SKM-1 (cell line): ENCODE data around the gene CNIH3.
"Not testable (repeated sequence)": the region's sequence is repeated elsewhere in the genome, so short reads cannot be mapped to it uniquely, and the experiment has no call there.

Experiments
- DNase-seq: peaks from one replicate; lab custom pipeline; 2025; ENCODE audit not compliant: unreplicated experiment; lab: John Stamatoyannopoulos, UW

The CNIH3 gene

DNA sequence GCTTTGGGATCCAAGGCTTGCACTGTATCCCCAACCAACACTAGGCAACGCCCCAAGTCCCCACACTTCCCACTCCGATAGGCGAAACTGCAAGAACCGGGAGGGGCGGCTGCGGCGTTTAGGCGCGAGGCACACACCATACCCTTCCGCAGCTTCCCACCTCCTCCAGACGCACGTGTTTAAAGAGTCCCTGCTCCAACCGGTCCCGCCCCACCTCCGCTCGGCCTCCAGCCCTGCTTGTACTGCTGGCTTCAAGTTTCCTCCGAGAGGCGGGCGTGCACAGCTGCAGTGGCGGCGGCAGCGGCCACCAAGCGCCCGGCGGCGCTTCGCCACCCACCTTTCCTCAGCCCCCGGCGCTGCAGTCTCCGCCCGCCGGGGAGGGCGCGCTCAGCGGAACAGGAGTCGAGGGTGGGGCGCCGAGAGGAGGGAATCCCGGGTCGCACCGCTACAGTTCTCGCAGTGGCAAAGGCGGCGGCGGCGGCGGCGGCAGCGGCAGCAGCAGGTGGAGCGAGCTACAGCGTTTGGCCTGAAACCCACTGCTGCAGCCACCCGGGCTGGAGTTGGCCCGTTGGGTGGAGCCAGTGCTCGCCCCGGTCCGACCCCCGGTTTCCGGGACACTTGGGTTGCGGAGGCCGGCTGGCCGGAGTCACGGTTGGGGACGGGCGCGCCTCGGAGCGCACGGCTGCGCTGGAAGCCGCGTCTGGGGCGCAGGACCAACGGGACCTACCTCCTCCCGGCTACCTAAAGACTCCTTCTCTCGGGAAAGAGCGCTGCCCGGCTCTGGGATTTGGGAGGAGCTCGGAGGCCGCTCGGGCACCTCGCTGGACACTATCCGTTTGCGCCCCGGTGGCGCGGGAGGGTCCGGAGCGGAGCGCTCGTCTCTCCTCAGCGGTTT is at the start of gene CNIH3:
Gene CNIH3, plus strand, starts transcription at position 457 of the 895 bp plus-strand sequence. CDS start 858 bp downstream, outside the sequence.
- no peak for DNase-seq

- DNase-seq, result not testable (repeated sequence)
Measured at GRCh38 chr1:224566492-224566891, 49.6 kb upstream of the CNIH3 start.

DNA sequence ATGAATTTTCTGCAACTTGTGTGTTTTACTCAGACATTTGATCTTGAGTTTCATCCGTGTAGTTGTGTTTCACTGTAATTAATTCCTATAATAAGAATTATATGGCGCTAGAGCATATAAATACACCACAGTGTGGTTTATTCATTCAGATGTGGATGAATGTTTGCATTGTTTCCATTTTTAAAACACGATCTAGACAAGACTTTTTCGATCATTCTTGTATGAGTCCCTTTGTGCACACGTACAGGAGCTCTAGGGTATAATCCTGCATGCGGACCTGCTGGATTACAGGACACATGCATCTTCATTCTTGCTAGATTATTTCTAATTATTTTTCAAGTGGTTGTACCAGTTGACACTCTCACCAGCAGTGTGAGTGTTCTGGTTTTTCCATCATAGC is 46.8 kb upstream of the CNIH3 start:
- no peak for DNase-seq

GRCh38 chr1:224571975-224572374 is 44.1 kb upstream of the CNIH3 start:
- not testable (repeated sequence) for DNase-seq

GRCh38 chr1:224579526-224579925 is 36.6 kb upstream of the CNIH3 start:
- no peak for DNase-seq

GRCh38 chr1:224580006-224580405 is 36.1 kb upstream of the CNIH3 start:
- DNase-seq, result no peak

DNA sequence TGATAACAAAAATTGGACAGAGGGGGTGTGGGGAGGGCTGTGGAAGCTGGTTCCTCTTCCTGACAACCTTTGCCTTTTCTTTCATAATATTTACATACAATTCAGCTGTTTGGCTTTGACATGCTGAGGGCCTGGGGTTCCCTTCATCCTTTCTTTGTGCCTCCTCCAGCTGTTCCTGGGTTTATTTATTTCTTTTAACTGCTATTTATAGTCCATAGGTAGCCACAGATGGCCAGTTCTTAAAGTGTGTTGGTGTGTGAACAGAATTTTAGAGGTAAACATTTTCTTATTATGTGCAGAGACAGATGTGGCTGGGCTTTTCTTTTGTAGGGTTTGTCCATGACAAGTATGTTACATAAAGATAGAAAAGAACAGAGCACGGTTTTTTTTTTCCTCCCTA is 34.1 kb upstream of the CNIH3 start:
- no peak for DNase-seq

GRCh38 chr1:224583774-224584173 is 32.3 kb upstream of the CNIH3 start:
- no peak for DNase-seq

DNA sequence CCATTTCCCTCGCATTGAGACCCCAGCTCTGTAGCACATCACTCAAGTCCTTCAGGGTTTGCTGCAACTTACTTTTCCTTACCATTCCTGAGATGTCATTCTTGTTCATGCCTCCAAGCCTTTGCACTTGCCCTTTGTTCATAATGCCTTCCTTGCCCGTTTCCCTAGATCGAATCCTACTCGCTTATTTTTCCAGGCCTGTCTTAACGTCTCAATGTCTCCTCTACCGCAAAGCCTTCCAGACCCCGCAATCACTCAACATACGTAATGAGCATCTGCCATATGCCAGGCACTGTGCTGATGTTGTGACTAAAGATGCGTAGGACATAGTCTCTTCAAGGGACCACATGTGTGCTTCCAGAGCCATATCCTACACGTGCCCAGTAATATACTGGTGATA is 31.1 kb upstream of the CNIH3 start:
- no peak for DNase-seq

- no peak for DNase-seq
Measured at GRCh38 chr1:224587051-224587450, 29.1 kb upstream of the CNIH3 start.

DNA sequence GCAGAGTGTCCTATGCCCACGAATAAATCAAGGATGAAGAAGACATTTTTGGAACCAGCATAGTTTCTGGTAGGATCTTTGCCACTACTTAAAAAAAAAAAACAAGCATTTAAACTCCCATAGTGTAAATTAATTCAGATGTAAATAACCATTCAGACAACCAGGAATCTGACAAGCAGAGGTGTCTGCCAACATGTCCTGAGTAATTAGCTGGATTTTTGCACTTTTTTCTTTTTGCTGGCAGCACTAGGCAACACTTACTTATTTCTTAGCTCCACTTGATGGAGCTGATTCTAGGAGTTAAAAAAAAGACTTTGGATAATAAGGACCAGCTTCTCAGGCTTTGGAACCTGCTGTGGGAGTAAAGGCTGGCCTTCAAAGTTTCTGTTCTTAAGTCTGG is 27.6 kb upstream of the CNIH3 start:
- DNase-seq, result no peak

- no peak for DNase-seq
Measured at GRCh38 chr1:224589006-224589405, 27.1 kb upstream of the CNIH3 start.

GRCh38 chr1:224591326-224591725 is 24.8 kb upstream of the CNIH3 start:
- no peak for DNase-seq

DNA sequence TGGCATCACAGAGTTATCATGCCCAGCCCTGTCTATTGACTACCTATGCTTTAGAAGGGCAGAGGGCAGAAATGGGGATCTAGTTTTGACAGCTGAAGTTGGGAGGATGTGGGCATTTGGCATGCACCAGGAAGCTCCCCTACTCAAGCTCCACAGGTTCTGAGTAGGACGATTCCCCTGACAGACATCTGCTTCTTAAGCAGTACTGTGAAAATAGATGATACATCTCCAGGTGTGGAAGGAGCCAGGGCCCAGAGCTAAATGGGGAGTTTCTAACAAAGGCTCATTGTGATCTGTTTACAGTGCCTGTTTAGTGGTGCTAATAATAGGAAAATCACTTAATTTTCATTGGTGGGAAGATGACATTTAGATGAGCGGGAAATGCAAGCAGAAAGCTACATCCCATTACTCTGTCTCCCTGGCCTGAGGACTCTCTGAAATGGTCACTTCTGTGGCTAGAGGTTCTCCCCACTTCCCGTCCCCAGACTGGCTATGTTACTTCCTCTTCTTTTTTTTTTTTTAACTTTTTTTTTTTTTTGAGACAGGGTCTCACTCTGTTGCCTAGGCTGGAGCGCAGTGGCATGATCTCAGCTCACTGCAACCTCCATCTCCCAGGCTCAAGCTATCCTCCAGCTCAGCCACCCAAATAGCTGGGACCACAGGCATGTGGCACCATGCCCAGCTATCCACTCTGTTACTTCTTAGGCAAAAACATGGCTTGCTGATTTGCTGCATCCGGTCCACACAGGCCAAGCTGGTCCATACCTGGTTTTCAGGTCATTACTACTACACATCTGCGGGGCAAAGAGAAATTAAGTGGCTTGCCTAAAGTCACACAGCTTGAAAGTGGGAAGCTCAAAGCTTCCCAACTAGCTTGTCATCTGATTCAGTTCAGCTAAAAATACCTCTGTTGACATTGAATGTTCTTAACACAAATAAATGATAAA is 23.2 kb upstream of the CNIH3 start:
- DNase-seq, result peak; percentile 46

DNA sequence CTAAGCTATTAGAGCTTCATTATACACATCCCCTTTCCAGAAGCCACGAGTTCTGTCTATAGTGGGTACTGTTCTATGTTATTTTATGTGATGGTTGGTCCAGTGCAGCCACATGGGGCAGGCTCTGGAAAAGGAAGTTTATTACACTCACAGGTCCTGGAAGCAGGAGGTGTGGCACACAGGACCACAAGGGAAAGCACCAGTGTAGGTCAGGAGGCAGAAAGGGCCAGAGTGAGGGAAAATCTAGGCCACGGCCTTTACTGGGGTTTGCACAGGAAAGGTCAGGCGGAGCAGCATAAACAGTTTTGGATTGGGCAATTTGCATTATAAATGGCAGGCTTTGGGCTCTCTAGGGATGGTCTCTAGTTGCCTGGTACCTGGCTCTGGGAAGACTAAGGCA is 21.8 kb upstream of the CNIH3 start:
- no peak for DNase-seq

DNA sequence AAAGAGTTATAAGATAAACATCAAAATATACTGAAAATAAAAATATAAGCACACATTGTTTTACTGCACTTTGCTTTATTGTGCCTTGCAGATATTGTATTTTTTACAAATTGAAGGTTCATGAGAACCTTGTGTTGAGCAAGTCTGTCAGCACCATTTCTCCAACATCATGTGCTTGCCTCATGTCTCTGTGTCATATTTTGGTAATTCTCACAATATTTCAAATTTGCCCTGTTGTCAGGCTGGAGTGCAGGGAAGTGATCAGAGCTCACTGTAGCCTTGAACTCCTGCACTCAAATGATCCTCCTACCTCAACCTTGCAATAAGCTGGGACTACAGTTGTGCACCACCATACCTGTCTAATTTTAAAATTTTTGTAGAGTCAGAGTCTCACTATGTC is 21.3 kb upstream of the CNIH3 start:
- no peak for DNase-seq

GRCh38 chr1:224605482-224606181 is 10.5 kb upstream of the CNIH3 start:
- no peak for DNase-seq

GRCh38 chr1:224607188-224608148 is 8.6 kb upstream of the CNIH3 start:
- DNase-seq, result no peak

GRCh38 chr1:224609333-224609732 is 6.8 kb upstream of the CNIH3 start:
- no peak for DNase-seq

- no peak for DNase-seq
Measured at GRCh38 chr1:224612246-224612645, 3.9 kb upstream of the CNIH3 start.
